MCF 10A (cell line): Measurements from ENCODE around the gene CCDC9B. TPM values are rescaled to one million over a fixed set of nuclear protein-coding genes. Genes with fewer than 3 reads are reported as not detected.

Experiments used
- BruUV-seq: library from RNA; stranded (reverse); fragments of 400-500 nt; replicated peaks from 2 replicates; lab custom pipeline; 2021; lab: Mats Ljungman, UMichigan
- CTCF ChIA-PET: fragments of 300-600 bp; sonication (Branson Sonifier 250); formaldehyde crosslinking; extraction: SDS; loops from one replicate; lab custom pipeline; 2021; ENCODE audit warnings: antibody characterized with exemption, inconsistent platforms; lab: Yijun Ruan, JAX
- POLR2A ChIA-PET: fragments of 300-600, 350-650 bp; sonication (Branson Sonifier 250); formaldehyde crosslinking; extraction: SDS; loops from one replicate; lab custom pipeline; 2020; ENCODE audit warnings: antibody characterized with exemption, inconsistent platforms; lab: Yijun Ruan, JAX
- DNase-seq: peaks from one replicate; pipeline ENCODE4 v3.0.0-alpha.2; 2018; ENCODE audit not compliant: unreplicated experiment
- H3K27ac Mint-ChIP-seq: one replicate; pipeline ENCODE4 v1.8.0; 2022; ENCODE audit warnings: mild to moderate bottlenecking, low read depth, mixed read lengths; ENCODE audit not compliant: unreplicated experiment
- H3K27me3 Mint-ChIP-seq: one replicate; pipeline ENCODE4 v1.8.0; 2022; ENCODE audit warnings: mixed read lengths; ENCODE audit not compliant: insufficient read depth, unreplicated experiment
- H3K36me3 Mint-ChIP-seq: one replicate; pipeline ENCODE4 v1.8.0; 2022; ENCODE audit warnings: mild to moderate bottlenecking, moderate library complexity, mixed read lengths; ENCODE audit not compliant: insufficient read depth, unreplicated experiment
- H3K4me1 Mint-ChIP-seq: one replicate; pipeline ENCODE4 v1.8.0; 2022; ENCODE audit warnings: mixed read lengths; ENCODE audit not compliant: insufficient read depth, unreplicated experiment
- H3K4me3 Mint-ChIP-seq: one replicate; pipeline ENCODE4 v1.8.0; 2022; ENCODE audit warnings: mild to moderate bottlenecking, moderate library complexity, mixed read lengths; ENCODE audit not compliant: unreplicated experiment
- H3K9me3 Mint-ChIP-seq: one replicate; pipeline ENCODE4 v1.8.0; 2022; ENCODE audit warnings: mixed read lengths; ENCODE audit not compliant: unreplicated experiment
- CTCF ChIP-seq: fragments of 200-600 bp; IDR thresholded peaks from one replicate; pipeline ENCODE4 v1.8.0; 2022; ENCODE audit warnings: antibody characterized with exemption, mild to moderate bottlenecking; ENCODE audit not compliant: unreplicated experiment
- intact Hi-C: fragments of 100-400 bp; cut with micrococcal nuclease; formaldehyde crosslinking; loops from 2 replicates; pipeline ENCODE4 v1.14.1; 2022
- total RNA-seq: library from RNA; stranded (reverse); gene quantifications from 2 replicates; pipeline ENCODE4 v1.2.3, GENCODE V29; 2022

Gene CCDC9B
- total RNA-seq, 1 experiment from 2014 or later = 36.0 TPM

- DNase-seq = no peak
- Mint-ChIP-seq H3K27me3 (no peaks in the 10 kb centered on the region), H3K36me3 (no peaks in the 10 kb centered on the region), H3K4me1 (no peaks in the 10 kb centered on the region), H3K27ac (no peak overlapping the region), H3K9me3 (no peaks in the 10 kb centered on the region), H3K4me3 (peak overlapping the region; percentile 64)
- CTCF ChIA-PET = interaction anchor here (0.9 to 1.8 kb wide), 3 partner anchors 12 to 56 kb away, joined by 3 to 6 read pairs (median 3); no protein-coding TSS in a partner anchor
- no TSS peak for BruUV-seq
- TF ChIP-seq CTCF = peak; percentile 53
- intact Hi-C loops = no loop called here
- POLR2A ChIA-PET = interaction anchor here (0.6 kb wide), 1 partner anchor 51 kb away, joined by 4 read pairs; no protein-coding TSS in a partner anchor
These were observed 58.4 kb downstream of the CCDC9B start for GRCh38 chr15:40282147-40282868.

- no peaks in the 10 kb centered on the region for H3K4me1 Mint-ChIP-seq
- H3K4me3 Mint-ChIP-seq = no peak overlapping the region
- no peaks in the 10 kb centered on the region for H3K27me3 Mint-ChIP-seq
- no peaks in the 10 kb centered on the region for H3K36me3 Mint-ChIP-seq
- DNase-seq = no peak
- TF ChIP-seq CTCF = no peak
- BruUV-seq = no TSS peak
- ChIA-PET CTCF (interaction anchor here (0.9 kb wide), 1 partner anchor 12 kb away, joined by 3 read pairs; no protein-coding TSS in a partner anchor), POLR2A (no interaction called here)
- no peak overlapping the region for H3K27ac Mint-ChIP-seq
- intact Hi-C loops = no loop called here
- no peaks in the 10 kb centered on the region for H3K9me3 Mint-ChIP-seq
These were observed 59.0 kb downstream of the CCDC9B start for GRCh38 chr15:40281801-40282146.

Other genes with a start within 250 kb of the CCDC9B start
- 0.17 TPM in 1 of 2 replicates, not detected in the other for gene BMF, start 232.1 kb downstream of the CCDC9B start, total RNA-seq
- gene BUB1B, start 179.9 kb downstream of the CCDC9B start, total RNA-seq = 24.4 and 30.9 TPM in 2 replicates
- gene PAK6, start 101.9 kb downstream of the CCDC9B start, total RNA-seq = 9.3 and 9.5 TPM in 2 replicates
- not detected in 2 replicates for gene ANKRD63, start 57.9 kb downstream of the CCDC9B start, total RNA-seq
- gene PLCB2, start 33.0 kb downstream of the CCDC9B start, total RNA-seq = 0.15 and 0.84 TPM in 2 replicates
- 14.9 and 15.7 TPM in 2 replicates for gene INAFM2, start 17.2 kb downstream of the CCDC9B start, total RNA-seq
- not detected in 2 replicates for gene PHGR1, start 10.1 kb upstream of the CCDC9B start, total RNA-seq
- 1.8 and 2.1 TPM in 2 replicates for gene DISP2, start 17.3 kb upstream of the CCDC9B start, total RNA-seq
- gene KNSTRN, start 41.8 kb upstream of the CCDC9B start, total RNA-seq = 35.2 and 47.4 TPM in 2 replicates
- gene IVD, start 64.9 kb upstream of the CCDC9B start, total RNA-seq = 53.8 and 61.6 TPM in 2 replicates
- 14.9 and 15.1 TPM in 2 replicates for gene BAHD1, start 100.0 kb upstream of the CCDC9B start, total RNA-seq
- 5.8 and 7.3 TPM in 2 replicates for gene CHST14, start 130.0 kb upstream of the CCDC9B start, total RNA-seq
- 17.9 and 18.1 TPM in 2 replicates for gene CCDC32, start 224.1 kb upstream of the CCDC9B start, total RNA-seq
- gene RPUSD2, start 228.4 kb upstream of the CCDC9B start, total RNA-seq = 13.4 and 13.9 TPM in 2 replicates